Fibroblast of skin of left biceps (primary cell): ENCODE results near the gene SCARB2.
"Not testable (repeated sequence)": the region's sequence is repeated elsewhere in the genome, so short reads cannot be mapped to it uniquely, and the experiment has no call there.

Experiments used
- DNase-seq, 2 experiments: peaks; one replicate each; pipeline ENCODE4 v3.0.0-alpha.2; 2013; ENCODE audit warnings: low read depth in 2 of 2

Gene SCARB2

GRCh38 chr4:76213415-76214176 is at the start of gene SCARB2:
TSS of gene SCARB2 (minus strand) at chr4:76213824. CDS start at chr4:76213543, 281 bp downstream.
- peak; percentile 55 to 59 for DNase-seq

- DNase-seq = no peak
Measured at GRCh38 chr4:76260571-76260970, 46.9 kb upstream of the SCARB2 start.

GRCh38 chr4:76257824-76258223 is 44.2 kb upstream of the SCARB2 start:
- DNase-seq = no peak

- DNase-seq = no peak
Measured at GRCh38 chr4:76256968-76257367, 43.3 kb upstream of the SCARB2 start.

- no peak for DNase-seq
Measured at GRCh38 chr4:76256032-76256431, 42.4 kb upstream of the SCARB2 start.

GRCh38 chr4:76253511-76253910 is 39.9 kb upstream of the SCARB2 start:
- DNase-seq = no peak

- DNase-seq = no peak
Measured at GRCh38 chr4:76252271-76252653, 38.6 kb upstream of the SCARB2 start.

GRCh38 chr4:76251441-76252270 is 38.0 kb upstream of the SCARB2 start, which contains the start of gene FAM47E:
TSS of gene FAM47E (plus strand) at chr4:76251721. CDS start at chr4:76251747, 26 bp downstream.
- no peak for DNase-seq

- DNase-seq = no peak
Measured at GRCh38 chr4:76250962-76251361, 37.3 kb upstream of the SCARB2 start.

- no peak for DNase-seq
Measured at GRCh38 chr4:76246852-76247251, 33.2 kb upstream of the SCARB2 start.

- no peak for DNase-seq
Measured at GRCh38 chr4:76246025-76246424, 32.4 kb upstream of the SCARB2 start.

- not testable (repeated sequence) for DNase-seq
Measured at GRCh38 chr4:76243877-76244276, 30.3 kb upstream of the SCARB2 start.

GRCh38 chr4:76240236-76240635 is 26.6 kb upstream of the SCARB2 start:
- DNase-seq = no peak

GRCh38 chr4:76238701-76239100 is 25.1 kb upstream of the SCARB2 start:
- no peak for DNase-seq

- no peak for DNase-seq
Measured at GRCh38 chr4:76238236-76238635, 24.6 kb upstream of the SCARB2 start.

GRCh38 chr4:76235915-76236314 is 22.3 kb upstream of the SCARB2 start:
- no peak for DNase-seq

GRCh38 chr4:76235407-76235806 is 21.8 kb upstream of the SCARB2 start:
- no peak for DNase-seq

GRCh38 chr4:76234679-76235044 is 21.0 kb upstream of the SCARB2 start:
- no peak for DNase-seq

- DNase-seq = no peak
Measured at GRCh38 chr4:76233967-76234678, 20.5 kb upstream of the SCARB2 start.

- DNase-seq = no peak
Measured at GRCh38 chr4:76233529-76233928, 19.9 kb upstream of the SCARB2 start.

GRCh38 chr4:76233083-76233482 is 19.5 kb upstream of the SCARB2 start:
- no peak for DNase-seq

GRCh38 chr4:76232681-76233080 is 19.1 kb upstream of the SCARB2 start:
- no peak for DNase-seq
